Measurements from ENCODE around the gene TEDC2. TPM values are rescaled to one million over a fixed set of nuclear protein-coding genes. Genes with fewer than 3 reads are reported as not detected.

The TEDC2 gene, protein sequence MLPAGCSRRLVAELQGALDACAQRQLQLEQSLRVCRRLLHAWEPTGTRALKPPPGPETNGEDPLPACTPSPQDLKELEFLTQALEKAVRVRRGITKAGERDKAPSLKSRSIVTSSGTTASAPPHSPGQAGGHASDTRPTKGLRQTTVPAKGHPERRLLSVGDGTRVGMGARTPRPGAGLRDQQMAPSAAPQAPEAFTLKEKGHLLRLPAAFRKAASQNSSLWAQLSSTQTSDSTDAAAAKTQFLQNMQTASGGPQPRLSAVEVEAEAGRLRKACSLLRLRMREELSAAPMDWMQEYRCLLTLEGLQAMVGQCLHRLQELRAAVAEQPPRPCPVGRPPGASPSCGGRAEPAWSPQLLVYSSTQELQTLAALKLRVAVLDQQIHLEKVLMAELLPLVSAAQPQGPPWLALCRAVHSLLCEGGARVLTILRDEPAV
- total RNA-seq, result 10 to 100 TPM; 32.1 to 34.2 TPM
- polyA plus RNA-seq, result 0.56 TPM

DNA sequence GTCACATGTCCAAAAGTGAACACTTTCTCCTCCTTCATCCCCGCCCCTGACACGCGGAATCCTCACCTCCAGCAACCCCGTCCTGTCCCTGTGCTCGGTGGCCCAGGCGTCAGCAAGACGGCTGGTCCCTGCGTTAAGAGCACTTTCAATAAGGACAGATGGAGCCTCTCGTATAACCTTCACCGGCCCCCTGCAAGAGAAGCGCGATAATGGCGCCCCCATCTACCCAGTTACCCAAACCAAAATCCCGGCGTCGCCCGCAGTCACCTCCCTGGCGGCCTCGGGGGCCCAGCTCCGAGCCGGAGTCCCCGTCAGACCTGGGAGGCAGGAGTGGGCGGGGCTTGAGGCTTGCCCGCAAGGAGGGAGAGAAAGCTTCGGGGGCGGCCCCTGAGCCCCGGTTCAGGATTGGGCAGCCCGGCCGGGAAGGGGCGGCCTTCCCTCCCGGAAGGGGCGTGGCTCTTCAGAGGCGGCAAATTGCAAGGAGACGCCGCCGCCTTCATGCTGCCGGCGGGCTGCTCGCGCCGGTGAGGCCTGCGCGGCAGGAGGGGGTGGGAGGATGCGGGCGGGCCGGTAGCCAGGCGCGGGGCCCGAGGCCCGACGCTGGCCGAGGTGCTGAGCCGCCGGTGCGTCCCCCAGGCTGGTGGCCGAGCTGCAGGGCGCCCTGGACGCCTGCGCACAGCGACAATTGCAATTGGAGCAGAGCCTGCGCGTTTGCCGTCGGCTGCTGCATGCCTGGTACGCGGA lies at the start of gene TEDC2:
Gene TEDC2 (plus strand): TSS at position 463 of the 744 bp plus-strand sequence. CDS start 36 bp downstream, at position 499.
- POLR2A ChIA-PET, result interaction anchor here (0.6 to 1.1 kb wide), 6 partner anchors 11 to 495 kb away, joined by 3 to 6 read pairs (median 3); partner anchors contain the start of genes GFER, RPS2 and TRAF7
- Histone ChIP-seq H3K36me3 (ENCODE audit: insufficient read depth, low read length) (no peaks in the 10 kb centered on the region), H3K27ac (ENCODE audit: low read depth, low read length) (peak within 1 kb of the TSS; percentile 61), H3K4me1 (ENCODE audit: insufficient read depth, low read length) (peaks cover 11% of the 10 kb centered on the region), H3K4me3 (ENCODE audit: low read length) (peak within 1 kb of the TSS; percentile 83), H3K9me3 (ENCODE audit: low read length) (no peaks in the 10 kb centered on the region), H3K27me3 (ENCODE audit: insufficient read depth, low read length, poor library complexity, severe bottlenecking) (no peaks in the 10 kb centered on the region)
- CTCF ChIA-PET, result interaction anchor here (1.0 to 1.8 kb wide), 4 partner anchors 15 to 208 kb away, joined by 3 to 7 read pairs (median 4); partner anchors contain the start of genes CCNF, ECI1 and TBC1D24
- no peaks in the 10 kb centered on the region for H3K9me3 Mint-ChIP-seq
- peak; percentile 94 to 98 (median 97) for DNase-seq
- no peaks in the 10 kb centered on the region for H3K36me3 Mint-ChIP-seq
- peaks cover 4 to 10% (median 5%) of the 10 kb centered on the region in 3 donors for H3K4me1 Mint-ChIP-seq
- H3K27ac Mint-ChIP-seq, result peak within 1 kb of the TSS in 6 of 8 donors; percentile 30 to 90 (median 71)
- H3K27me3 Mint-ChIP-seq, result no peaks in the 10 kb centered on the region
- peak within 1 kb of the TSS; percentile 81 to 91 (median 83) for H3K4me3 Mint-ChIP-seq

DNA sequence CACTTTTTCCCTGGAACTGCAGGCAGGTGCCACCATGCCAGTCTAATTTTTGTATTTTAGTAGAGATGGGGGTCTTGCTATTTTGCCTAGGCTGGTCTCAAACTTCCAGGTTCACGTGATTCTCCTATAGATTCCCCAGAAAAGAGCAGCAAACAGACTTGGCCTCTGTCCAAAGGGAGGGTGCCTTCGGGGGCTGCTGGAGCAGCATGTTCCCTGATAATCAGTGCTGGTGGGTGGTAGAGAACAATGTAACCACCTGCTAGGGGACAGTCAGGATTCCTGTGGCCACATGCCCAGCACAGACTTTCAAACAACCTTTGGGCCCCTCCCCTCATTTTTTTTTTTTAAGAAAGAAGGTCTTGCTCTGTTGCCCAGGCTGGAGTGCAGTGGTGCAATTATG lies 44.8 kb upstream of the TEDC2 start:
- H3K4me3 ChIP-seq (ENCODE audit: low read length), result no peak overlapping the region
- Mint-ChIP-seq H3K36me3 (peaks cover 0 to 2% (median 0%) of the 10 kb centered on the region in 3 donors), H3K9me3 (no peaks in the 10 kb centered on the region), H3K4me1 (no peaks in the 10 kb centered on the region), H3K4me3 (no peak overlapping the region), H3K27me3 (peaks cover 8 to 17% of the 10 kb centered on the region in 2 donors), H3K27ac (no peak overlapping the region)
- no peak overlapping the region for H3K27ac ChIP-seq (ENCODE audit: low read depth, low read length)
- no peaks in the 10 kb centered on the region for H3K9me3 ChIP-seq (ENCODE audit: low read length)
- CTCF ChIA-PET, result no interaction called here
- POLR2A ChIA-PET, result no interaction called here
- no peaks in the 10 kb centered on the region for H3K27me3 ChIP-seq (ENCODE audit: insufficient read depth, low read length, poor library complexity, severe bottlenecking)
- no peaks in the 10 kb centered on the region for H3K36me3 ChIP-seq (ENCODE audit: insufficient read depth, low read length)
- DNase-seq, result no peak
- no peaks in the 10 kb centered on the region for H3K4me1 ChIP-seq (ENCODE audit: insufficient read depth, low read length)

DNA sequence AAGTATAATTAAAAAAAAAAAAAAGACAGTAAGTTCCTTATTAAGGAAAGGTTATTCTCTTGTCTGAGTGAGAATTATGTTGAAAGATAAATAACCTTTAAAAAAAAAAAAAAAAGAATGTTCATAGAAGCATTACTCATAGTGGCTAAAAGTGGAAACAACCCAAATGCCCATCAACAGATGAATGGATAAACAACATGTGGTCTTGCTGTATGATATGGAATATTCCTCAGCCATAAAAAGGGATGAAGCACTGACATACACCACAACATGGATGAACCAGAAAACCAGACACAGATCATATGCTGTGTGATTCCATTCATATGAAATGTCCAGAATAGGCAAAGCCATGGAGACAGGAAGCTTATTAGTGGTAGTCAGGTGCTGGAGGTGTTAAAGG lies 39.9 kb upstream of the TEDC2 start:
- POLR2A ChIA-PET, result no interaction called here
- Mint-ChIP-seq H3K9me3 (no peaks in the 10 kb centered on the region), H3K4me3 (no peak overlapping the region), H3K4me1 (peaks cover 9 to 13% (median 12%) of the 10 kb centered on the region in 3 donors), H3K36me3 (no peaks in the 10 kb centered on the region), H3K27ac (no peak overlapping the region), H3K27me3 (peaks cover 3 to 8% of the 10 kb centered on the region in 2 donors)
- Histone ChIP-seq H3K36me3 (ENCODE audit: insufficient read depth, low read length) (no peaks in the 10 kb centered on the region), H3K9me3 (ENCODE audit: low read length) (no peaks in the 10 kb centered on the region), H3K4me1 (ENCODE audit: insufficient read depth, low read length) (peaks cover 5% of the 10 kb centered on the region), H3K4me3 (ENCODE audit: low read length) (no peak overlapping the region), H3K27me3 (ENCODE audit: insufficient read depth, low read length, poor library complexity, severe bottlenecking) (no peaks in the 10 kb centered on the region), H3K27ac (ENCODE audit: low read depth, low read length) (no peak overlapping the region)
- no peak for DNase-seq
- CTCF ChIA-PET, result no interaction called here

DNA sequence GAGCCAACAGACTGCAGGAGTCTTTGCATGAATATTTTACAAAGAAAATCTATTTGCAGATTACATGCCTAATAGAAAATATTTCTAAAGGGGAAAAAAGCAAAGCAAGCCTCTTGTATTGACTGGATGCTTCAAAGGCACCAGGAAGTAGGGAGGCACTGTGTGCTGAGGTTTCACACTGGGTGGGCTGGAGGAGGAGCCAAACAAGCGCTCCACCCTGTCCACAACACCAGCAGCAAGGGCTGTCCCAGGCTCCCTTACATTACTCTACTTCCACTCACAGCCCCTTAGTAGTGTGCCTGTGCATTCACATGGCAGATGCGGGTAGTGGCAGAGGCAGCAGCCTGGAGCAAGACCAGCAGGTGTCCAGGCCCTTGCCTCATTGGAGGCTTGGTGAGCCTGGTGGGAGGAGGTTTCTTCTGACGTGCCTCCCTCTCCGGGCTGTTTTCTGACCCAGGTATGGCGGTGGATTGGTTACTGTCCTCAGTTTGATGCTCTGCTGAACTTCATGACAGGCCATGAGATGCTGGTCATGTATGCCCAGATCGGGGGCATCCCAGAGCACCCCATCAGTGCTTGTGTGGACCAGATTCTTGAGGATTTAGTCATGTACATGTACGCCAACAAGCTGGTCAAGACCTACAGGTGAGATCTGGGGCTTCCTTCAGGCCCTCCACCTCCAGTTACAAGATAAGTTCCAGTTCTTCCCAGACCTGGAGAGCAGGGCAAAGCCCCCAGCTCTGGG lies 37.6 kb upstream of the TEDC2 start:
- H3K4me3 Mint-ChIP-seq, result no peak overlapping the region
- no peaks in the 10 kb centered on the region for H3K36me3 Mint-ChIP-seq
- Histone ChIP-seq H3K9me3 (ENCODE audit: low read length) (no peaks in the 10 kb centered on the region), H3K27me3 (ENCODE audit: insufficient read depth, low read length, poor library complexity, severe bottlenecking) (no peaks in the 10 kb centered on the region), H3K4me1 (ENCODE audit: insufficient read depth, low read length) (peaks cover 5% of the 10 kb centered on the region), H3K36me3 (ENCODE audit: insufficient read depth, low read length) (no peaks in the 10 kb centered on the region), H3K27ac (ENCODE audit: low read depth, low read length) (no peak overlapping the region), H3K4me3 (ENCODE audit: low read length) (no peak overlapping the region)
- peaks cover 9 to 13% (median 12%) of the 10 kb centered on the region in 3 donors for H3K4me1 Mint-ChIP-seq
- DNase-seq, result no peak
- H3K27me3 Mint-ChIP-seq, result peaks cover 0 to 1% of the 10 kb centered on the region in 2 donors
- ChIA-PET POLR2A (no interaction called here), CTCF (interaction anchor here (0.8 to 1.7 kb wide), 3 partner anchors 9 to 66 kb away, joined by 3 to 8 read pairs (median 4); partner anchors contain the start of gene TBC1D24)
- H3K9me3 Mint-ChIP-seq, result no peaks in the 10 kb centered on the region
- H3K27ac Mint-ChIP-seq, result no peak overlapping the region

DNA sequence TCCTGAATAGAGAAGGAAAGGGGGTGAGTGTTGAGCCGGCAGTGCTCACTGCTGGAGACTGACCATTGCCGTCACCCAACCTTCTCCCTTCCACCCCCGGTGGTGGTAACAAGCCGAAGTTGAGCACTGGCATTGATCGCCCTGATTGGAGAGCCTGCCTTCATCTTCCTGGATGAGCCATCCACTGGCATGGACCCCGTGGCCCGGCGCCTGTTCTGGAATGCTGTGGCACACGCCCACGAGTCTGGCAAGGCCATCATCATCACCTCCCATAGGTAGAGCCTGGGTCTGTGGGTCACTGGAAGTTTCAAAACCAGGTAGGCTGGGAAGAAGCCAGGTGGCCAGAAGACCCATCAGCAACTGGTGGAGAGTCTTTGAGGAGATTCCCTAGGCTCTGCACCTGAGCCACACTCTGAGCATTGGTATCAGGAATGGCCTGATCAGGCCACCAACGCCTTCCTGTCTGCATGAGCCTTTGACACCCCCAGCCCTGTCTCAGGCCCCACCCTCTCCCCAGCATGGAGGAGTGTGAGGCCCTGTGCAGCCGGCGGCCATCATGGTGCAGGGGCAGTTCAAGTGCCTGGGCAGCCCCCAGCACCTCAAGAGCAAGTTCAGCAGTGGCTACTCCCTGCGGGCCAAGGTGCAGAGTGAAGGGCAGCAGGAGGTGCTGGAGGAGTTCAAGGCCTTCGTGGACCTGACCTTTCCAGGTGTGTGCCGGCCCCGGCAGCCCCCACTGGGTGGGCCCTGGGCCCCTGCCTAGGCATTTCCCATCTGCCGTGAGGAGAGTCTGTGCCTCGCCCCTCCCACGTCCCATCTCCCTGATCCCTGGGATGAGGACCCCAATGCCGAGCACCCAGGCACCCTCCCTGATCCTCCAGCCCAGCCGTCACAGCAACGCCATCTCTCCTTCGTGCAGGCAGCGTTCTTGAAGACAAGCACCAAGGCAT lies 35.6 kb upstream of the TEDC2 start:
- Histone ChIP-seq H3K9me3 (ENCODE audit: low read length) (no peaks in the 10 kb centered on the region), H3K36me3 (ENCODE audit: insufficient read depth, low read length) (no peaks in the 10 kb centered on the region), H3K4me3 (ENCODE audit: low read length) (no peak overlapping the region), H3K27me3 (ENCODE audit: insufficient read depth, low read length, poor library complexity, severe bottlenecking) (no peaks in the 10 kb centered on the region), H3K27ac (ENCODE audit: low read depth, low read length) (no peak overlapping the region), H3K4me1 (ENCODE audit: insufficient read depth, low read length) (peaks cover 5% of the 10 kb centered on the region)
- Mint-ChIP-seq H3K4me3 (no peak overlapping the region), H3K27me3 (no peaks in the 10 kb centered on the region), H3K9me3 (no peaks in the 10 kb centered on the region), H3K27ac (no peak overlapping the region), H3K36me3 (no peaks in the 10 kb centered on the region), H3K4me1 (peaks cover 11 to 22% (median 21%) of the 10 kb centered on the region in 3 donors)
- DNase-seq, result no peak
- ChIA-PET CTCF (interaction anchor here (0.9 to 1.7 kb wide), 3 partner anchors 19 to 64 kb away, joined by 3 to 4 read pairs (median 4); no protein-coding TSS in a partner anchor), POLR2A (no interaction called here)

DNA sequence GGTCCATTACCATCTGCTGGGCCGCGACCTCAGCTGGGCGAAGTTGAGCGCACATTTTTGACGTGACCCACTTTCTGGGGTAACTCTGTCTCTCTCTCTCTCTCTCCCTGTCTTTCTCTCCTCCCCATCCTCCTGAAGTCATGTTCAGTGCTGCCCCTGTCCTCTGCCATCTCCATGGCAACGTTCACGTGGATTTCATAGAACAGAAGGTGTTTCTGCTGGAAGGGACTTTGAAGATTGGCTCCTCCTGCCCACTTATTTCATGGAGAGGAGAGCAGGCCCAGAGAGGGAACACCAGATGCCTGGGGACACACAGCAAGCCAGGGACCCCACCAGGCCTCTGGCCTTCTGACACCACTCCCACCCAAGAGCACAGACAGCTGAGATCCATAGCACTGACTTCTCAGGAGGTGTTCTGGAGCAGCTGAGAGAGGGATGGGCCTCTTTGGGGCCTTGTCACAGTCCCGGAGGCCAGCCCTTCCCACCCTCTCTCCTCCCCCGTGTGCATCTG lies 34.8 kb upstream of the TEDC2 start:
- ChIA-PET POLR2A (no interaction called here), CTCF (no interaction called here)

More for the DNA sequence above, 34.8 kb upstream of the TEDC2 start:
- peaks cover 14 to 26% (median 24%) of the 10 kb centered on the region in 3 donors for H3K4me1 Mint-ChIP-seq
- Histone ChIP-seq H3K4me3 (ENCODE audit: low read length) (no peak overlapping the region), H3K27me3 (ENCODE audit: insufficient read depth, low read length, poor library complexity, severe bottlenecking) (no peaks in the 10 kb centered on the region), H3K27ac (ENCODE audit: low read depth, low read length) (no peak overlapping the region), H3K36me3 (ENCODE audit: insufficient read depth, low read length) (no peaks in the 10 kb centered on the region), H3K9me3 (ENCODE audit: low read length) (no peaks in the 10 kb centered on the region), H3K4me1 (ENCODE audit: insufficient read depth, low read length) (peaks cover 9% of the 10 kb centered on the region)
- no peaks in the 10 kb centered on the region for H3K27me3 Mint-ChIP-seq
- H3K9me3 Mint-ChIP-seq, result no peaks in the 10 kb centered on the region
- DNase-seq, result no peak
- peak overlapping the region in 1 of 7 donors; percentile 40 for H3K4me3 Mint-ChIP-seq
- H3K36me3 Mint-ChIP-seq, result peaks cover 0 to 2% (median 0%) of the 10 kb centered on the region in 3 donors
- H3K27ac Mint-ChIP-seq, result peak overlapping the region in 1 of 8 donors; percentile 86
